Esophagus muscularis mucosa (tissue), 4 donors: ENCODE measurements around the gene MYO1E.

Source experiments
- CTCF ChIP-seq, 3 experiments: fragments of 200-600 bp in 2 of 3; fragments of 450-650 bp in 1 of 3; sonication (generic) in 2 of 3; IDR thresholded peaks; one replicate each; pipeline ENCODE4 v1.5.1; 2017 to 2019; ENCODE audit warnings: antibody characterized with exemption in 3 of 3, mild to moderate bottlenecking in 2 of 3, moderate library complexity in 1 of 3
- EP300 ChIP-seq: sonication (generic); formaldehyde crosslinking; IDR thresholded peaks from one replicate; pipeline ENCODE4 v1.6.1; 2017; ENCODE audit warnings: antibody characterized with exemption
- POLR2A ChIP-seq: fragments of 450-650 bp; IDR thresholded peaks from one replicate; pipeline ENCODE4 v1.6.1; 2017; ENCODE audit warnings: antibody characterized with exemption, moderate library complexity, mild to moderate bottlenecking, low read depth

- TF ChIP-seq CTCF (IDR thresholded peaks at IDR 0.05) = no peak
- no peak for TF ChIP-seq EP300
- TF ChIP-seq POLR2A = no peak
These were observed 163.9 kb downstream of the MYO1E start for GRCh38 chr15:59208613-59209249.
